NCI-H748 treated with DMSO at 0.1 percent for 48 hours (cell line): ENCODE results near the gene CDK19.

Experiments used
- DNase-seq: peaks from one replicate; lab custom pipeline; 2025; lab: John Stamatoyannopoulos, UW

CDK19 gene

DNA sequence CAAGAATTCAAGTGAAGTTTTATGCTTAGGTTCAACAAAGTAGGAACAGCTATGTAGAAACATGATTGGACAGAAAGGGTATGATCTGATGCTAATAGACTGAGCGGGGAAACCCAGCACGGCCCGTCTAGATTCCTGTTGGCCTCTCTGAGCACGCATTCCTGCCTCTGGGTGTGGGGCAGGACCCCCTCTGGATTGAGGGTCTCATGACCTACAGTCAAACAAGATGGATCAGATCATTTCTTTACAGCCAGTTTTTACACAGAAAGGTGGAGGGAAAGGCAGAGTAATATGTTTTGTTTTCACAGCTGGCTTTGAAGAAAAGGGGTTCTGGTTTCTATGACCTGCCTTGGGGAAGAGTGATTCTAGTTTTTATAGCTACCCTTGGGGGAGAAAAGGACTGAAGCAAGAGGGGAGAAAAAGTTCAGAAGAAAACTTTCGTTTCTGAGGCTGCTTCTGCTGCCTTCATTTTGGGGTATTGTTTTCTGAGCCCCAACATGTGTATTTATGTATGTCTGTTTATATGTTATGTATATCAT, 239.3 kb downstream of the CDK19 start:
- DNase-seq: no peak

DNA sequence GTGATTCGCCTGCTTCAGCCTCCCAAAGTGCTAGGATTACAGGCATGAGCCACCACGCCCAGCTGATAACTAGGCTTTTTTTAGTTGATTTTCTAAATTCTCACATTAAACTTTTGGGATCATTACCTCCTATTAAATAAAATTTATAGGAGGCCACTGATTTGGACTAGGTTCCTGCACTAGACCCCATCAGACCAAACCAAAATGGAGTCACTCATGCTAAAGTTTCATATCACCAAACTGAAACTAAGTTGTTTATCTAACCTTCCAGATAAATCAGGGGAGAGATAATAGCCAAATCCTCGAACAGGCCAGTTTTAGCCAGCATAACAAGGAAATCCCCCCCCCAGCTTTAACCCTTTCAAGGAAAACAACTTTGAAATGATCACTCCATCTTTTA, 240.5 kb downstream of the CDK19 start:
- no peak for DNase-seq

DNA sequence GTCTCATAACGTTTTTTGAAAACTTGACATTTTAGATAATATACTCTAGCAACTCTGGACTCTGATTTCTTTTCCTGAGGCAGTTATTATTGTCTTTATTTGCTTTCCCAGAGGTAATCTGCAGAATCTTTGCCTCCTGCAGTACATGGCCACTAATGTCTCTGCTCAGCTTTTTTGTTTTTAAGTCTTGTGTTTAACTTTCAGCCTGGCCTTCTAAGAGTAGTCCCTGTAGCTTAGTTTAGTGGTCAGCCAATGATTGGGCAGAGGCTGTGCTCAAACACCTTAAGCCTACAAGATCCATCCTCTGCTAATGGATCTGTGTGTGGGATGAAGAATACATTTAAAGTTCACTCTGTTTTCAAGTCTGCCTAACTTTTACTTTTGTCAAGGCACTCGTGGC, 241.7 kb downstream of the CDK19 start:
- DNase-seq: no peak

DNA sequence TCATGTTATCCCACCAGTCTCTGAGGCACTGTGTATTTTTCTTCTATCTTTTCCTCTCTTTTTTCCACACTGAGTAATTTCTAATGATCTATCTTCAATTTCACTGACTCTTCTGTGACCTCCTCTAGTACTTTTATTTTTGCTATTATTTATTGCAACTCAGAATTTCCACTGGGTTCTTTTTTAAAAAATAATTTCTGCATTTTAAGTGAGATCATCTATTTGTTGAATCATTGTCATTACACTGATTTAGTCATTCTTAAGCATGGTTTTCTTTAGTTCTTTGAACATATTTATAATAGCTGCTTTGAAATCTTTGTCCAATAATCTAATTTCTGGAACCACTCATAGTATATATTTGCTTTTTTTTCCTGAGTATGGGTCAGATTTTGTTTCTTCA, 242.1 kb downstream of the CDK19 start:
- DNase-seq: no peak

DNA sequence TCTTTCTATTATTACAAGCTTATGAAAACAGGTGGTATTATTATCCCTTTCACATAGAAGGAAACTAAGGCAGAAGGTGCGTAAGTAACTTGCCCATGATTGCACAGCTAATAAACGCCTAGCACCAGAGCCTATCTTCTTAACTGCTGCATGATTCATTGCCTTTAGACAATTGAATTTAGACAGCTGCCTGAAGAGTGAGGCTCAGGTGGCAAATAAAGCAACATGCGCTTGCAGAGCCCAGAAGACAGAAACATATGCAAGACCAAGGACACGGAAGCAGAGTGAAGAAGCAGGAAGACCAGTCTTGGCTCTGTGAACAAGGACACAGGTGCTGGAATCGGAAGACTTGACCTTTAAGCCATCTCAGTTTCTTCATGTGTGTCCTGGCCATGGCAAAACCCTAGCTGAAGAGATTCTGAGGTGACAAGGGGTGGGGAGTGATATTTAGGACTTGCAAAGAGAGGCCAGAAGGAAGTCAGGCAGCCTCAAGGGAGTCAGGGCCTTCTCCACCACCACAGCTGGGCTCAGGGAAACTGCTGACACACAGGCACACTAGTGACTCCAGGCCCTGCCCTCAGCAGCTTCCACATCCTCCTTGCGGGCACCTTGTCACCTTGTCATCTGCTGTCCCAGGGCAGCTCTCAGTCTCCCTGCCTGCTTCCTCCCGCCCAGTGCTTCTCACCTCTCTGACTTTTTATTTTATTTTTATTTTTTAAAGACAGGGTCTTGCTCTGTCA, 247.1 kb downstream of the CDK19 start:
- no peak for DNase-seq

DNA sequence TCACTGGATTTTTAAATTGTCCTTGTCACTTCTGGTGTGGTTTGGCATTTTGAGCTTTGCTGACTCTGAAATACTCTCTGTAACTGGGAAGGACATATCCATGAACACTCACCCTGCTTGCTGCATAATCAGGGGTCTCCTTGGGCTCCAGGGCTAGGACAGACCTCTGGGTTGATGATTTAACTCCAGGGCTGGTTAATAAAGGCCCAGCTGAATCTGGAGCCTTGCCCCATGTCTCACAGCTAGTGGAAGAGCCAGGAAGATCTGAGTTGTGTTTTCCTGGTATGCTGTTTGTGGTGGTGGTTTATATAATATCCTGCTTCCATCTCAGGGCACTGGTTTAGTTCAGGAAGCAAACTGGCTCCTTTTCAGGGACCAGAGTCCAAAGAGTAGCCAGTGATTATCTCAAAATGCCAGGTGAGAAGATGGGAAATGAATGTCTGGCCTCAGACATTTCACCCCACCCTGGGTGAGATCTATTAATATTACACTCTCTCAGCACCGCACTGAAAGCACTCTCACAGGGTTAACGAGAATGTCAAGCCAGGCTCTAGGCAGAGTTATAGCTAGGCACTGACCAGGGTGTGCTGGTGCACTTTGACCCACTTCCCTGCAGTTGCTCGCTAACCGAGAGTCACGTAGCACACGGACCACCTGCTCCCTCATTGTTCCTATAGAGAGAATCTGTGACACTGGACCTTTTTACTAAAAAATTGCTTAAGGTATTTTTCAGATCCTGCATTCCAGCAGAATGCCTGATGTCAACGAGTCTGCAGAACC, 248.7 kb downstream of the CDK19 start:
- no peak for DNase-seq

DNA sequence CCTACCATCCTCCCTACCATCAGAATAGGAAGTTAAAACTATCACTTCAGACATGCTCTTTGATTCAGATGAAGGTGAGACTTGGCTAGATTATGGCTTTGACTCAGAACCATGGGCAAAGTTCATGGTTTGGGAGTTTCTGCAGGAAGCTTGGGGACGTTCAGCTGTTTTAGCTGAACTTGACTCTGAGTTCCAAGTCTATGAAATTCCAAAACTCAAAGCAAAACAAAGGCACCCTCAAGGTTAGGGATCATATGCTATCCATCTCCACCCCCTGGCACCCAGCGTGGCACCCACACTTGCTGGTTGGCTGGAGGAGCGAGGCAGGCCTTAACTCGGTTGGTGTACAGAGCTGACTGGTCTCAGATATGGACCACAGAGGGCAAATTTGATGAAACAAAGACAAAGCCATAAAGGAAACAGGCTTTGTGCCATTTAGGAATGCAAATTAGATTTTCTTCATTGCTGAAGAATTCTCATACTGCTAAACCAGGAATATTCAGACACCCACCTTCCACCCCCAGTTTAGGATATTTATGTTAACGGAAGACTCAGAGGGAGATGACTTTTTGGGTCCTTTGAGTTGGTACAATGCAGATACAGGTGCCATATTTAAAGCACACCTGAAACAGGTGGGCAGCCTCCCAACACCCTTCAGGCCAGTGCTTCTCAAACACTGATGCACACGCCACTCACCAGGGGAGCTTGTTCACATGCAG, 250.4 kb downstream of the CDK19 start:
- DNase-seq: no peak

DNA sequence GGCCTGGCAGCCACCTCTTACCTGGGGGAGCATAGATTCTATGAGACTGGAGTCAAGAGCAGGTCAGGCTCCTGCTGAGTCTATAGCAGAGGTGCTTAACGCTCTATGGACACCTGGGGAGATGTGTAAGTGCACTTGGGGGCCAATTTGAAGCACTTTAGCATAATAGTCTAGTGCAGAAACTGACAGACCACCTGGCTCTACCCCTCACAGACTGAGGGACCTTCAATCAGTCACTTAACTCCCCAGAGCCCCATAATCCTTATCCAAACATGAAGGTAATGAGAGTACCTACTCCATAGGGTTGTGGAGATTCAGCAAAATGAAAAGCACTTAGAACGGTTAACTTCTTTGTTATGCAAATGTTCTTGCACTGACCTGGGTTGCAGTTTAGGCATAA, 251.6 kb downstream of the CDK19 start:
- no peak for DNase-seq

DNA sequence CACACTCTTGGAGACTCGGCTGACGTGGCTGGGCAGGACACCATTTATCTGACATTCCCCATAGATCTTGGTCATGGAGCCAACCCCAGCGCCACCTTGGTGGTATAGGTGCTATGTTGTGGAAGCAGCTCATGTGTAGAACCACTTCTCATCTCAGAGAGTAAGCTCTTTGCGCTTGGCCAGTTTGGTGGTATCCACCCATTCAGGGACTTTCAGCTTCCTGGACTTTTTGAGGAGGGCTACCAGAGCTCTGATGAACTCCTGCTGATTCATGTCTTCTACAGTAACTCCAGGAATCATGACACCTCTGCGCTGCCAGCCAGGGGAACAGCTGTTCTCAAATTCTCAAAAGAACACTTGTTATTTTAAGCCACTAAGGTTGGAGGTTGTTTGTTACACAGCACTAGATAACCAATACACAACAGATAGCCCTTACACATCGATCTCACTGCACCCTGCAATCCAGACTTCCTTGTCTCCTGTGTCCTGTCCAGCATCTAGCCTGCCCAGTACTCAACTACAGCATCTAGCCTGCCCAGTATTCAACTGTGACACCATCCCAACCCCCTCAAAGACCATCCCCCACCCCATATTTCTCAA, 252.9 kb downstream of the CDK19 start:
- DNase-seq: no peak

DNA sequence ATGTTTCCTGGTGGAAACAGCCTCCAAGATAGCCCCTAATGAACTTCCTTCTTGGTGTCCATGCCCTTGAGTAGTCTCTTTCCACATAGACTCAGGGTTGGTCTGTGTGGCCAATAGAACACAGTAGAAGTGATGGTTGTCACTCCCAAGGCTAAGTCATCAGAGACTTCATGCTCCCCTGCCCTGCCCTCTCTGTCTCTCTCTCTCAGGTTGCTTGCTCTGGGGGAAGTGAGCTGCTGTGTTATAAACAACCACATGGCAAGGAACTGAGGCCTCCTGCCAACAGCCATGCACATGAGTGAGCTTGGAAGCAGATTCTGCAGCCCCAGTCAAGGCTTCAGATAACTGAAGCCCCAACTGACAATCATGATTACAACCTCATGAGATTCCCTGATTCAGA, 253.6 kb downstream of the CDK19 start:
- no peak for DNase-seq

DNA sequence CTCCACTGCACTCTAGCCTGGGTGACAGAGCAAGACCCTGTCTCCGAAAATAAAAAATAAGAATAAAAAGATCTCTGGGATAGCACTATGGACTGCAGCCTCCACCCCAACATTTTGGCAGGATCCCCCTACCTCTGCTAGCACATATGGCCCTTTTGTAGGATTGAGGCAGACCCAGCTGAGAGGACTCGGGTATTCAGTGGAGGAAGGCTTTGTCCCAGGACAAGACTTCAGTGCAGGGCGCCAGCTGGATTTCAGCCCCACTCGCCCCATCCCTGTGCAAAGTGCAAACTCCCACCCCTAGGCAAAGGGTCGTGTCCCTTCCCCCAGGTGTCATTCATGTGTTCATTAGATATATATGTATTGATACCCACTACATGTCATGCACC, 254.3 kb downstream of the CDK19 start:
- no peak for DNase-seq

DNA sequence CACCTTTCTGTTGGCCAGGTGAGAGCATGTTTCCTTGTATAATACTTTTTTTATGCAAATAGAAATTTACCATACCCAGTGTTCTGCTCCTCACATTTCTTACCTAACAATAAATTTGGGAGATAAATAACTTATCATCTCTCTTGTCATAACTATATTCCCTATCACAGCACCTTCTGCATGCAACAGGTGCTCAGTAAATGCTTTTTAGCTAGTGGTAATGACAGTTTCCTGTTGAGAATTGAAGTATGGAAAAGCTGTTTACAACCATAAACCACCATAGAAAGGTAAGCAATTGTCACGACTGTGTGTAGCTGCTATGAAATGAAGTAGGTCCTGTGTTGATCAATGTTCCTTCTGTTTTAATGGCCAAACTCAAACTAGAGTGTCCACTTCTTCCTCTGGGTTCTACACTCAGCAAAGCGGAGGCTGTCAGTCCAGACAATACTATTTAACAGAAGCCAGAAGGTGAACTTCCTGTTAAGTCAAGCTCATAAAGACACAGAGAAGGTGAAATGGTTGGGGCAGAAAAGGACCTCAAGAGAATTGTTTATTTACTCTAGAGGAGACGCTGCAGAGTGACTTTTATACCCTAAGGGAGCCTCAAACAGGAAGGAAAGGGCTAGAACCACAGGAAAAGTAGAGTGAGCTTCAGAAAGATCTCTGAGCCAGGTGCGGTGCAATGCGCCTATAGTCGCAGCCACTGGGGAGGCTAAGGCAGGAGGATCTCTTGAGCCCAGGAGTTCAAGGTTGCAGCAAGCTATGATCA, 254.8 kb downstream of the CDK19 start:
- no peak for DNase-seq
